ENCODE results near the gene FIGNL2. TPM values are rescaled to one million over a fixed set of nuclear protein-coding genes. Genes with fewer than 3 reads are reported as not detected.

FIGNL2 gene
- total and polyA plus RNA-seq, 9 of the 15 experiments (the other 6 are each of a cell fraction or from before 2014, with no cell fraction given), result 0.01 TPM; not detected in 8

- POLR2A ChIA-PET, result no interaction called here
- WGBS (ENCODE audit: insufficient coverage, low coverage, missing lambda C conversion rate), result 2% methylated on average over 12 of the region's 12 CpGs
- TF ChIP-seq RERE (CRISPR knock-in tag; IDR thresholded peaks at IDR 0.05; ENCODE audit: borderline replicate concordance) (no peak), HSF4 (CRISPR knock-in tag; IDR thresholded peaks at IDR 0.05; ENCODE audit: borderline replicate concordance) (no peak), SRSF7 (optimal IDR thresholded peaks at IDR 0.05; ENCODE audit: low read depth, low read length) (no peak), ZNF23 (CRISPR knock-in tag; IDR thresholded peaks at IDR 0.05) (no peak), PYGO2 (tag; IDR thresholded peaks at IDR 0.05) (no peak), ZNF398 (CRISPR knock-in tag; IDR thresholded peaks at IDR 0.05) (no peak), KLF16 (IDR thresholded peaks at IDR 0.05) (no peak), BMI1 (IDR thresholded peaks at IDR 0.05; ENCODE audit: low read length) (no peak), MIER1 (IDR thresholded peaks at IDR 0.05; ENCODE audit: low read depth) (no peak), TFAM (CRISPR knock-in tag; conservative IDR thresholded peaks at IDR 0.05) (no peak)
Observed at GRCh38 chr12:51833448-51834227, 14.9 kb downstream of the FIGNL2 start.

More at GRCh38 chr12:51833448-51834227, 14.9 kb downstream of the FIGNL2 start:
- H3K27me3 ChIP-seq (ENCODE audit: control insufficient read depth in 2 of 2, insufficient read depth in 2 of 2, low read length in 2 of 2), result peaks cover 23 to 79% of the 10 kb centered on the region in 2 experiments
- no peak overlapping the region for H3K4me2 ChIP-seq (ENCODE audit: insufficient read depth, low read length)
- no peaks in the 10 kb centered on the region for H3K79me2 ChIP-seq (ENCODE audit: control insufficient read depth, insufficient read depth, low read length)
- CTCF ChIA-PET (ENCODE audit: low intra/inter-chr PET ratio), result no interaction called here
- intact Hi-C loops (cut with micrococcal nuclease), result no loop called here
- H3K4me1 ChIP-seq (replicated peaks in 1 of 2; ENCODE audit: control insufficient read depth in 2 of 2, insufficient read depth in 2 of 2, low read length in 2 of 2), result peaks cover 0 to under 1% of the 10 kb centered on the region in 2 experiments; a peak in 1 of 5 replicates
- DNase-seq (ENCODE audit: extremely low read depth in 1 of 4, low spot score in 3 of 4), result no peak
- no peak for FAIRE-seq
- no peak overlapping the region for H3K9ac ChIP-seq (ENCODE audit: insufficient read depth in 1 of 2, low read depth in 2 of 2, low read length in 2 of 2)
- no peaks in the 10 kb centered on the region for H3K9me3 ChIP-seq (replicated peaks; ENCODE audit: control insufficient read depth, insufficient read depth, low read depth, low read length)
- no peak overlapping the region for H2AFZ ChIP-seq (ENCODE audit: low read depth, low read length)
- no peak for ATAC-seq
- no peaks in the 10 kb centered on the region for H3K36me3 ChIP-seq (ENCODE audit: control insufficient read depth, insufficient read depth, low read length)
- peaks cover 10% of the 10 kb centered on the region for H4K20me1 ChIP-seq (replicated peaks; ENCODE audit: control insufficient read depth, insufficient read depth, low read length)
- no peak overlapping the region for H3K4me3 ChIP-seq
- no TSS peak for BruUV-seq (replicated peaks)
- no peaks in the 10 kb centered on the region for H3K9me1 ChIP-seq (ENCODE audit: control insufficient read depth, insufficient read depth, low read length)
- in situ Hi-C loops (cut with MboI), result no loop called here
- H3K27ac ChIP-seq (ENCODE audit: extremely low read depth, low read depth, low read length), result no peak overlapping the region

Measured in K562 (cell line).